HepG2 (cell line): ENCODE measurements around the gene BRCA1.
A peak's percentile ranks its signal among the peaks of the same experiment; 100 is the strongest.

Experiments
- ASH2L ChIP-seq: fragments of 300-600, 200-600 bp; sonication (generic); IDR thresholded peaks from 2 replicates; pipeline ENCODE4 v1.7.0; 2017; ENCODE audit warnings: low read depth, mild to moderate bottlenecking, moderate library complexity, mixed read lengths, low read length; ENCODE audit not compliant: insufficient read length
- CENPX ChIP-seq: sonication (generic); formaldehyde crosslinking; IDR thresholded peaks from 2 replicates; pipeline ENCODE4 v1.9.0; 2021; ENCODE audit warnings: mild to moderate bottlenecking, missing genetic modification reagents, moderate library complexity
- CTCF ChIP-seq: sonication (generic); formaldehyde crosslinking; IDR thresholded peaks from 2 replicates; pipeline ENCODE4 v1.5.0; 2020; ENCODE audit warnings: mild to moderate bottlenecking, missing genetic modification reagents, moderate library complexity
- ELF4 ChIP-seq: sonication (generic); formaldehyde crosslinking; IDR thresholded peaks from 2 replicates; pipeline ENCODE4 v1.5.0; 2020; ENCODE audit warnings: missing genetic modification reagents, mild to moderate bottlenecking, moderate library complexity, borderline replicate concordance
- KLF11 ChIP-seq: IDR thresholded peaks from 2 replicates; pipeline ENCODE4 v1.6.1; 2016; ENCODE audit warnings: missing compliant biosample characterization
- MAFK ChIP-seq, 2 experiments: IDR thresholded peaks in 1 of 2; conservative IDR thresholded peaks in 1 of 2; 2 replicates each; pipeline ENCODE4 v1.6.1; 2011; ENCODE audit warnings: improper control_type of control experiment in 2 of 2, low read length in 2 of 2
- MAX ChIP-seq: IDR thresholded peaks from 2 replicates; pipeline ENCODE4 v1.6.1; 2012; ENCODE audit warnings: inconsistent platforms
- MYNN ChIP-seq: sonication (generic); formaldehyde crosslinking; IDR thresholded peaks from 2 replicates; pipeline ENCODE4 v1.4.0; 2020; ENCODE audit warnings: mild to moderate bottlenecking, low read depth, missing genetic modification reagents
- SIN3A ChIP-seq: IDR thresholded peaks from 2 replicates; pipeline ENCODE4 v1.6.1; 2011; ENCODE audit warnings: low read depth, mild to moderate bottlenecking, control low read depth, low read length, borderline replicate concordance
- ZNF138 ChIP-seq: sonication (generic); formaldehyde crosslinking; IDR thresholded peaks from 2 replicates; pipeline ENCODE4 v1.5.0; 2020; ENCODE audit warnings: mild to moderate bottlenecking, low read depth, missing genetic modification reagents

DNA sequence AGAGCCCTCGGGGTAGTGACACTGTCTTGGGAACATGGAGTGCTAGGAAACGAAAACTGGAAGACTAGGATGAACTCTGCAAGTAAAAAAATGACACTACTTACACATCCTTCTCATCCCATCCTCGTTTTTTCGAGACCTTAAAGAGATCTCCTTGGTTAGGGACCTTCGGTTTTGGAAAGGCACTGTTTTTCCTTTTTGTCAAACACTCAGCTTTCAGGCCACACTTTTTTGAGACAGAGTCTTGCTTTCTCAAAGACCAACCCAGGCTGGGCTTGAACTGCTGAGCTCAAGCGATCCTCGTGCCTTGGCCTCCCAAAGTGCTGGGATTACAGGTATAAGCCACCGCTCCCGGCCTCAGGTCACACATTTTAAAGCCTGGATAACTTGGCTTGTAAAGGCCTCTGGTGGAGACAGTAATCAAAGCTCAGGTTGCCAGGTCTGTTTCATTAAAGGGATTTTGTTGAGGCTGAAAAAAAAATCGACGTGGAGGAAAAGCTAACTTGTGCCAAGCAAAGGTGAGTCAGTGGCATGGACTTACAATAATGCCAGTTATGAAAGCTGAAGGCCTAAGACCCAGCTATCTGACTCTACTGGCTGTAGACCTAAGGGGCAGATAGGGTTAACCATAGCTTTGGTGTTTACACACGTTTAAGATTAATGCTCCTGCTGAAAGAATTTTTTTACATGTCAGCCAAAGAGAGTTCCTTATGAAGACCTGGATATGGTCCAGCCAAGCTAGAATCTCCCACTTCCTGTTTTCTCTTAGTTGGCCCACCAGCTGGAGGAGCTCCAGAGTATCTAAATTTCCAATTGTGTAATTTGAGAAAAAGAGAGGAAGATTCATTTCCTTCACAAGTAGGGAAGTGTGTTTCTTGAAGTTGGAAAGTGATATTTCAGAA lies 46.7 kb upstream of the BRCA1 start:
- TF ChIP-seq CTCF (CRISPR knock-in tag), result peak; percentile 68
- no peak; the same call in 1 of the 2 replicates for TF ChIP-seq KLF11 (CRISPR knock-in tag)
- no peak for TF ChIP-seq CENPX (CRISPR knock-in tag)
- TF ChIP-seq MYNN (CRISPR knock-in tag), result no peak
- TF ChIP-seq ASH2L, result no peak
- no peak for TF ChIP-seq MAX
- peak; percentile 67 for TF ChIP-seq ELF4 (CRISPR knock-in tag)
- TF ChIP-seq ZNF138 (CRISPR knock-in tag), result no peak
- TF ChIP-seq SIN3A, result no peak
- TF ChIP-seq MAFK (conservative IDR thresholded peaks at IDR 0.05 in 1 of 2, IDR thresholded peaks at IDR 0.05 in 1 of 2; ENCODE audit: low read length in 2 of 2), result no peak
